Thyroid gland (tissue), 4 donors: ENCODE results near the gene CSRNP3.
"Not testable (repeated sequence)": the region's sequence is repeated elsewhere in the genome, so short reads cannot be mapped to it uniquely, and the experiment has no call there.

Source experiments
- POLR2A ChIP-seq, 2 donors: fragments of 450-650 bp; IDR thresholded peaks; one replicate each; pipeline ENCODE4 v1.6.1; 2017; ENCODE audit warnings: antibody characterized with exemption in 2 of 2, mild to moderate bottlenecking in 2 of 2, moderate library complexity in 1 of 2
- TF ChIP-seq, protein P1 (sequence below), 6 experiments: fragments of 200-600 bp in 3 of 6; fragments of 450-650 bp in 3 of 6; sonication (generic) in 3 of 6; IDR thresholded peaks; one replicate each; pipeline ENCODE4 v1.5.1; 2016 to 2019; ENCODE audit warnings: antibody characterized with exemption in 6 of 6, mild to moderate bottlenecking in 2 of 6, inconsistent platforms in 1 of 6, moderate library complexity in 1 of 6

DNA sequence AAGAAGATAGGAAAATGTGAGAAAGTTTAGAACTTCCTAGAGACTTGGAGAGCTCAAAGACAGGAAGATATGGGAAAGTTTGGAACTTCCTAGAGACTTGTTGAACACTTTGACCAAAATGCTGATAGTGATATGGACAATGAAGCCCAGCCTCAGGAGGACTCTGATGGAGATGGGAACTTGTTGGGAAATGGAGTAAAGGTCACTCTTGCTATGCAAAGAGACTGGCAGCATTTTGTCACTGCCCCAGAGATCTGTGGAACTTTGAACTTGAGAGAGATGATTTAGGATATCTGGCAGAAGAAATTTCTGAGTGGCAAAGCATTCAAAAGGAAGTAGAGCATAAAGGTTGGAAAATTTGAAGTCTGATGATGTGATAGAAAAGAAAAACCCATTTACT lies 121.5 kb downstream of the CSRNP3 start:
- TF ChIP-seq, protein P1, sequence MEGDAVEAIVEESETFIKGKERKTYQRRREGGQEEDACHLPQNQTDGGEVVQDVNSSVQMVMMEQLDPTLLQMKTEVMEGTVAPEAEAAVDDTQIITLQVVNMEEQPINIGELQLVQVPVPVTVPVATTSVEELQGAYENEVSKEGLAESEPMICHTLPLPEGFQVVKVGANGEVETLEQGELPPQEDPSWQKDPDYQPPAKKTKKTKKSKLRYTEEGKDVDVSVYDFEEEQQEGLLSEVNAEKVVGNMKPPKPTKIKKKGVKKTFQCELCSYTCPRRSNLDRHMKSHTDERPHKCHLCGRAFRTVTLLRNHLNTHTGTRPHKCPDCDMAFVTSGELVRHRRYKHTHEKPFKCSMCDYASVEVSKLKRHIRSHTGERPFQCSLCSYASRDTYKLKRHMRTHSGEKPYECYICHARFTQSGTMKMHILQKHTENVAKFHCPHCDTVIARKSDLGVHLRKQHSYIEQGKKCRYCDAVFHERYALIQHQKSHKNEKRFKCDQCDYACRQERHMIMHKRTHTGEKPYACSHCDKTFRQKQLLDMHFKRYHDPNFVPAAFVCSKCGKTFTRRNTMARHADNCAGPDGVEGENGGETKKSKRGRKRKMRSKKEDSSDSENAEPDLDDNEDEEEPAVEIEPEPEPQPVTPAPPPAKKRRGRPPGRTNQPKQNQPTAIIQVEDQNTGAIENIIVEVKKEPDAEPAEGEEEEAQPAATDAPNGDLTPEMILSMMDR (IDR thresholded peaks at IDR 0.05), result not testable (repeated sequence)
- not testable (repeated sequence) for TF ChIP-seq POLR2A (IDR thresholded peaks at IDR 0.05)
